Common myeloid progenitor, CD34-positive (primary cell): Measurements from ENCODE around the gene OPTN.

ENCODE experiments used
- CTCF ChIA-PET: fragments of 350-600 bp; sonication (Branson Sonifier 250); formaldehyde crosslinking; loops from one replicate; lab custom pipeline; 2021; ENCODE audit warnings: antibody characterized with exemption; lab: Charles Lee
- POLR2A ChIA-PET: fragments of 350-600 bp; sonication (Branson Sonifier 250); formaldehyde crosslinking; loops from one replicate; lab custom pipeline; 2021; ENCODE audit warnings: antibody characterized with exemption; lab: Charles Lee
- DNase-seq, 3 donors: peaks; one replicate each; pipeline versions ENCODE4 v3.0.0 to v3.0.0-alpha.2; 2013
- H3K27ac ChIP-seq, 2 experiments: 1 replicate in 1 of 2; 2 replicates in 1 of 2; pipeline ENCODE4 v1.7.0; 2013; ENCODE audit warnings: inconsistent platforms in 2 of 2, low read length in 2 of 2, mild to moderate bottlenecking in 2 of 2, low read depth in 1 of 2, moderate library complexity in 1 of 2; ENCODE audit not compliant: severe bottlenecking in 2 of 2, insufficient read depth in 1 of 2, poor library complexity in 1 of 2
- H3K27me3 ChIP-seq, 5 experiments: replicated peaks in 2 of 5; 1 replicate in 3 of 5; 2 replicates in 2 of 5; pipeline versions ENCODE4 v1.6.1 to v1.7.0; 2013; ENCODE audit warnings: low read length in 4 of 5, mild to moderate bottlenecking in 2 of 5, moderate library complexity in 2 of 5, inconsistent platforms in 1 of 5; ENCODE audit not compliant: insufficient read depth in 5 of 5, control insufficient read depth in 4 of 5
- H3K36me3 ChIP-seq, 4 experiments: 1 replicate in 2 of 4; 2 replicates in 2 of 4; pipeline versions ENCODE4 v1.6.1 to v1.7.0; 2013; ENCODE audit warnings: low read length in 3 of 4, control low read depth in 1 of 4, mild to moderate bottlenecking in 1 of 4; ENCODE audit not compliant: control insufficient read depth in 4 of 4, insufficient read depth in 4 of 4
- H3K4me1 ChIP-seq, 4 experiments: 1 replicate in 3 of 4; 2 replicates in 1 of 4; pipeline versions ENCODE4 v1.6.1 to v1.7.1; 2013; ENCODE audit warnings: low read length in 3 of 4, mild to moderate bottlenecking in 3 of 4, control low read depth in 1 of 4, inconsistent platforms in 1 of 4, moderate library complexity in 1 of 4; ENCODE audit not compliant: control insufficient read depth in 4 of 4, insufficient read depth in 4 of 4; ENCODE audit errors: control extremely low read depth in 1 of 4
- H3K4me3 ChIP-seq, 7 experiments: 1 replicate in 4 of 7; 2 replicates in 3 of 7; pipeline versions ENCODE4 v1.5.1 to v1.7.0; 2013; ENCODE audit warnings: mild to moderate bottlenecking in 7 of 7, low read length in 6 of 7, moderate library complexity in 6 of 7, inconsistent platforms in 2 of 7, low read depth in 2 of 7, control low read depth in 1 of 7; ENCODE audit not compliant: insufficient read depth in 4 of 7, control insufficient read depth in 1 of 7; ENCODE audit errors: extremely low read depth in 1 of 7
- H3K9me3 ChIP-seq, 5 experiments: 1 replicate in 4 of 5; 2 replicates in 1 of 5; pipeline versions ENCODE4 v1.6.1 to v1.7.1; 2013; ENCODE audit warnings: low read length in 4 of 5, mild to moderate bottlenecking in 2 of 5, inconsistent platforms in 1 of 5, low read depth in 1 of 5, moderate library complexity in 1 of 5; ENCODE audit not compliant: control insufficient read depth in 4 of 5, insufficient read depth in 2 of 5; ENCODE audit errors: control extremely low read depth in 1 of 5
- WGBS: methylation state at CpG from one replicate; pipeline ENCODE4 v1.1.5; 2013; ENCODE audit not compliant: insufficient coverage; 5-methylcytosine and 5-hydroxymethylcytosine counted together

OPTN gene

GRCh38 chr10:13120786-13121499 lies 21.0 kb downstream of the OPTN start:
- CTCF ChIA-PET = no interaction called here
- 93% methylated on average over 4 of the region's 10 CpGs for WGBS

GRCh38 chr10:13121500-13121854 lies 21.5 kb downstream of the OPTN start:
- Histone ChIP-seq H3K4me1 (peaks cover 3 to 23% (median 16%) of the 10 kb centered on the region in 4 experiments), H3K27me3 (no peaks in the 10 kb centered on the region), H3K27ac (no peak overlapping the region), H3K4me3 (no peak overlapping the region), H3K9me3 (no peaks in the 10 kb centered on the region), H3K36me3 (peaks cover 2 to 54% (median 19%) of the 10 kb centered on the region in 4 experiments)
- ChIA-PET POLR2A (no interaction called here), CTCF (no interaction called here)
- WGBS = no CpG with 5 or more reads among the region's 1 CpG
- no peak for DNase-seq

More at GRCh38 chr10:13120786-13121499, 21.0 kb downstream of the OPTN start:
- Histone ChIP-seq H3K9me3 (no peaks in the 10 kb centered on the region), H3K4me1 (peaks cover 3 to 25% (median 16%) of the 10 kb centered on the region in 4 experiments), H3K36me3 (peaks cover 2 to 58% (median 22%) of the 10 kb centered on the region in 4 experiments), H3K27me3 (no peaks in the 10 kb centered on the region), H3K27ac (no peak overlapping the region), H3K4me3 (no peak overlapping the region)
- POLR2A ChIA-PET = no interaction called here
- no peak for DNase-seq

GRCh38 chr10:13136651-13137050 lies 36.7 kb downstream of the OPTN start:
- H3K9me3 ChIP-seq = no peaks in the 10 kb centered on the region
- no peak overlapping the region for H3K4me3 ChIP-seq
- no peak for DNase-seq
- ChIA-PET CTCF (no interaction called here), POLR2A (no interaction called here)
- H3K4me1 ChIP-seq = peaks cover 0 to 9% (median 3%) of the 10 kb centered on the region in 4 experiments
- peaks cover 2 to 54% (median 12%) of the 10 kb centered on the region in 4 experiments for H3K36me3 ChIP-seq
- no peak overlapping the region for H3K27ac ChIP-seq
- H3K27me3 ChIP-seq = no peaks in the 10 kb centered on the region
- 97% methylated on average over 7 of the region's 8 CpGs for WGBS

GRCh38 chr10:13139150-13139549 lies 39.2 kb downstream of the OPTN start:
- Histone ChIP-seq H3K27me3 (no peaks in the 10 kb centered on the region), H3K4me3 (no peak overlapping the region), H3K36me3 (peaks cover 2 to 44% (median 10%) of the 10 kb centered on the region in 4 experiments), H3K4me1 (no peaks in the 10 kb centered on the region), H3K27ac (no peak overlapping the region), H3K9me3 (peaks cover 0 to 2% (median 0%) of the 10 kb centered on the region in 5 experiments)
- 92% methylated on average over 2 of the region's 7 CpGs for WGBS
- no peak for DNase-seq
- POLR2A ChIA-PET = no interaction called here
- CTCF ChIA-PET = no interaction called here

GRCh38 chr10:13139676-13140075 lies 39.7 kb downstream of the OPTN start:
- Histone ChIP-seq H3K4me1 (no peaks in the 10 kb centered on the region), H3K4me3 (no peak overlapping the region), H3K27me3 (no peaks in the 10 kb centered on the region), H3K36me3 (peaks cover 2 to 42% (median 10%) of the 10 kb centered on the region in 4 experiments), H3K27ac (no peak overlapping the region), H3K9me3 (peaks cover 0 to 7% (median 2%) of the 10 kb centered on the region in 5 experiments)
- no CpG with 5 or more reads among the region's 2 CpGs for WGBS
- ChIA-PET POLR2A (no interaction called here), CTCF (interaction anchor here (1.6 kb wide), 1 partner anchor 28 kb away, joined by 3 read pairs; no protein-coding TSS in a partner anchor)
- no peak for DNase-seq

GRCh38 chr10:13140627-13141190 lies 40.7 kb downstream of the OPTN start:
- no peaks in the 10 kb centered on the region for H3K27me3 ChIP-seq
- H3K4me1 ChIP-seq = no peaks in the 10 kb centered on the region
- no peak overlapping the region for H3K27ac ChIP-seq
- peaks cover 0 to 12% (median 2%) of the 10 kb centered on the region in 5 experiments for H3K9me3 ChIP-seq
- H3K4me3 ChIP-seq = no peak overlapping the region
- H3K36me3 ChIP-seq = peaks cover 2 to 33% (median 6%) of the 10 kb centered on the region in 4 experiments
- ChIA-PET POLR2A (no interaction called here), CTCF (interaction anchor here (1.6 kb wide), 1 partner anchor 27 kb away, joined by 3 read pairs; no protein-coding TSS in a partner anchor)
- 100% methylated on average over 4 of the region's 4 CpGs for WGBS
- DNase-seq = no peak

- 100% methylated on average over 1 of the region's 1 CpG for WGBS
- no peak for DNase-seq
- H3K9me3 ChIP-seq = peaks cover 0 to 12% (median 2%) of the 10 kb centered on the region in 5 experiments
- no peaks in the 10 kb centered on the region for H3K27me3 ChIP-seq
- H3K4me1 ChIP-seq = no peaks in the 10 kb centered on the region
- H3K27ac ChIP-seq = no peak overlapping the region
- H3K4me3 ChIP-seq = no peak overlapping the region
- POLR2A ChIA-PET = no interaction called here
- CTCF ChIA-PET = no interaction called here
- H3K36me3 ChIP-seq = peaks cover 0 to 19% (median 2%) of the 10 kb centered on the region in 4 experiments
Measured at GRCh38 chr10:13143766-13144165, 43.8 kb downstream of the OPTN start.
